Activated naive CD8-positive, alpha-beta T cell treated with anti-CD3 and anti-CD28 coated beads, Interleukin-2, amount 50 U/mL, for 16 hours (primary cell): Measurements from ENCODE around the gene CTNNA3.

Source experiments
- DNase-seq: peaks from one replicate; pipeline ENCODE4 v3.0.0-alpha.2; 2020; ENCODE audit warnings: low read depth, low spot score

Gene CTNNA3

DNA sequence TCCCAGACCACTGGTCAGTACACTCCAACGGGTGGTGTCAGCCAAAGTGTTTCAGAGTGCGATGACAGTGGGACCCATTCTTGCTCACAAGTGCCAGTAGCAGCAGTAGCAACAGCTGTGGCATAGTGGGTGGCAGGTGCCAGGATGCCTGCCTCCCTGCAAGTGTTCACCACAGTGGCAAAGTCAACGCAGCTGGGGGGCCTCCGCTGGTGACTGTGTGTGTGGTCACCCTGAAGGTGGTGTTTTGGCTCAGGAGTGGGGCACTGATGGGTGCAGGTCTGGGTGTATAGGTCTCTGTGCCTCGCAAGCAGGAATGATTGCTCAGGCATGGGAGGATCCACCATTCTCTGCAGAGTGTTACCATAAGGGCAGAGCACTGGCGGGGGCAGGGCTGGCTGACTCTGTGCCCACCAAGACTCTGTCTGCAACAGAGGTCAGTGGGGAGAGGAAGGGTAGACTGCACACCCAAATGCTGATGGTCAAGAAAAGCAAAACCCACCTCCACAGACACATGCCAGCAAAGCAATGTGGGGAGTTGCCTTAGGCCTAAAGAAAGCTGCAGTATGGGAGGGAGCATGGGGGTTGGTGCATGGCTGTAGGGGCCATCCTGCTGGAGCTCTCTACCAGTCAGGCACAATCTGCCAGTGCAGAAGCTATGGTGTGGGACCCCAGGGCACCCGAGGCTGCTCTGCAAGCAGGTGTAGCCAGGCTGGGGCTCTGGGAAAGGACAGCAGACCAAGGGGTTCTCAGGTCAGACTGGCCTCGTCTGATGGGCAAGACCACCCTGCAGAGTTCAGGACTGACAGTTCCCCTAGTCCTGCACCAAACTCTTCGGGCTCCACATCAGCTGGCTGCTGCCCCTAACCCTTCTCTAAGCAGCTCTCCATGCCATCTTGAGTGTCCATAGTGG is 368.1 kb downstream of the CTNNA3 start:
- no peak for DNase-seq

- DNase-seq: no peak
These were observed 376.0 kb downstream of the CTNNA3 start for GRCh38 chr10:67319976-67320375.

DNA sequence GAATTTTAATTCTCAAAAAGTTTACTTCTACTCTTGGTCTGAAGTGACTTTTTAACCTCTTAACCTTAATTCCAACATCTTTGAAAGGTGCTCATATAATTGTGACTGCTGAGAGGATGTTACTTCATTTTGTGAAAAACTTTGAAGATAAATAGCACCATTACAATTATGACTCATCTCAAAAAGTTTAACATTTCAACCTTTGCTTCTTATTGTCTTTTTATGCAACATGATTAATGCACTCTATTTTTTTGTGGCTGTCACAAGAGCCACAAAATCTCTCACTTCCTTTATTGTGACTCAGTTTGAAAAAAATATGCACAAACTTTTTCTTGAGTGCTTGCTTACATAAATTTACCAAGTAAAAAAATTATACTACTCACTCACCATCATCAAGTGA is 387.1 kb downstream of the CTNNA3 start:
- no peak for DNase-seq

DNA sequence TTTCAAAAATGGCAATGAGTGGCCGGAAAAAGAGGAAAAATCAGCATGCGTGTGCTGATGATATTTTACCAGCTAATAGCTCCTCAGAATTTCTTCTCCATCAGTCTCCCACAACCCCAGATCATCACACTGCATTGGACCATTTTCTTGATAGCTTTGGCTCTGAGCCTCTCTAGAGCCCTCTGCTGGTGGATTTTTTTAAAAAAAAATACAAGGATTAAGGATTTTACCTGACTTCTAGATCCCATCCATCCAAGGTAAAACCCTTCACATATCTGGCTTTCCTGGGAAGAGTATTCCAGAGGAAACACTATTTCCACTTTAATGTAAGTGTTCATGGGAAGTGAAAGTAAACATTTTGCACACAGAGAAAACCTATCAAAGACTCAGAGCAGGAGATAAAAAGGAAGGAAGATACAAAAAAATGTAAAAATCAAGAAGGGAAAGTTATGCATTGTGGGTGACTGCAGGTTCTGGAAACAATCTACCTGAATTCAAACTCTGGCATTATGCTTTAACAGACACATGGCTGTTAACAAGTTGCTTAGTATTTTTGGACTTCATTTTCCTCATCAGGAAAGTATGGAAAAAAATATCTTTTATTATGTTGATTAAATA is 389.3 kb downstream of the CTNNA3 start:
- DNase-seq: no peak

- DNase-seq: no peak
These were observed 393.3 kb downstream of the CTNNA3 start for GRCh38 chr10:67302701-67303100.

DNA sequence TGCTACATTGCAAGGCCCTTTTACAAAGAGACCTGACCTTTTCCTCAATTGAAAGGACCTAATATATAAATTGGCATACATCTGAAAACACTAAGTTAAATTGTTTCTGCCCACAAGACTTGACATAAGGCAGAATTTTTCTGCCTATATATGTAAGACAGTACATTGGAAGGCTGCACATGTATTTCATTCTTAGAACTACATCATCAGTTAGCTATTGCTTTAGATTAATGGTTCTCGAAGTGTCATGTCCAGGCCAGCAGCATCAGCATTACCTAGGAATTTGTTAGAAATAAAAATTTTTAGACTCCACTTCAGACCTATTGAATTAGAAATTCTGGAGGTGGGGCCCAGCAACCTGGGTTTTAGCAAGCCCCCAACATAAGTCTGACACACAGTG is 396.2 kb downstream of the CTNNA3 start:
- no peak for DNase-seq

- no peak for DNase-seq
These were observed 398.3 kb downstream of the CTNNA3 start for GRCh38 chr10:67297637-67298181.

GRCh38 chr10:67296926-67297325 is 399.1 kb downstream of the CTNNA3 start:
- DNase-seq: no peak

DNA sequence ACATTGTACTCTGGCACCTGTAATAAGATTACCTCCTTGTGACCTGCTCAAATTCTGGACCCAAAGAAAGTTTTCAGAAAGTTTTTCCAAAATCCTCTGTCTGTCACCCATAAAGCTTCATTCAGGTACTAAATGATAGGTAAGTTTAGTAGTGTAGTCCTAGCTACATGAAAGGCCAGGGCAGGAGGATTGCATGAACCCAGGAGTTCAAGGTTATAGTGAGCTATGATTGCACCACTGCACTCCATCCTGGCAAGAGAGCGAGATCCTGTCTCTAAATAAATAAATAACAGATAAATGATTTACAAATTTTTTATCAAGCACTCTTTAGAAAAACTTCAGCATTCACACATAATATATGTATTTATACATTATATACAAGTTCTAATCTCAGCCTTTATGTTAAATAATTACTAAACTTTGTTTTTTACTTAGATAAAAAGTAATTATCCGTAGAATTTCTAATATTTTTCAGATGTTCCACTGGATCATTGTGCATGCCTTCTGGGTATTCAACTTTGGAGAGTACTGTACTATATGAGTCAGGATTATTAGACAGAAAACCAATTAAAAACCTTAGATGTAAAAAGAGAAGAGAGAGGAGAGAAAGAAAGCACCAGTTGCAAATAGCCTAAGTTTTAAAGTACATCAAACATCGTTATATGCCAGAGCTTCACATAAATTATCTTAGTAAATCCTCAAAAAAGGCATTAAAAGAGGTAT is 407.1 kb downstream of the CTNNA3 start:
- no peak for DNase-seq

DNA sequence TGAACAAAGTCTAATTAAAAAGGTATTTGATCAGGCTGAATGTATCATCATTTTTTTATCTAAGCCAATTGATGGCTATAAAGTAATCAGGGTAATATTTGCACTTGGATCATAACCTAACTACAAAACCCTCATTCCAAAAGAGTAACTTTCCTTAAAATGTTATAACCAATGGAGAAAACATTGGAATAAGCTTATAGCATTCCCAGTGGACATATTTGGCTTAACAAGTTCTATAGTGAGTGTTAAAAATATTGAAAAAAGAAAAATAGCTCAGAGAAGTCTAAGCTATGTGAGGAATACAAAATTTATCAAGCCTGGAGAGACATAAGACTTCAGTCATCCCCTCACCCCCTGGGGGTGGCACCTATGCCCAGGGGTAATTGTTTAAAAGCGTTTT is 411.4 kb downstream of the CTNNA3 start:
- no peak for DNase-seq

GRCh38 chr10:67282871-67283270 is 413.1 kb downstream of the CTNNA3 start:
- no peak for DNase-seq

GRCh38 chr10:67280405-67280804 is 415.6 kb downstream of the CTNNA3 start:
- DNase-seq: no peak

- no peak for DNase-seq
These were observed 418.6 kb downstream of the CTNNA3 start for GRCh38 chr10:67277402-67277801.

DNA sequence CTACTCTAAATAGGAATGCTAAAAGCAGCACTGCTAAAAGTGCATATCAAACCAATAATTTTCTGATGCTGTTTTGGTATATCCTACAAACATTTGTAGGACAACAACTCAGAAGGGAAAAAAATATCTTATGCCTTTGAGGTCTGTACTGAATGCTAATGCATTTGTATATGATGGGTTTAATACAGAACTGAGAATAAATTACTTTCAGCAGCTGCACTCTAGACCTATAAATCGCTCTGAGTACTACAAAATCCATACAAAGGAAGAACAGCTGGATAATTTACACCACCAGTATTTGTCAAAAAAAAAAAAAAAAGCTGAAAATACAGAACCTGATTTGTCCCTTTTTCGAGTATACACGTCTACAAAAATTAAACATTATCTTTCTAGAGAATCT is 426.2 kb downstream of the CTNNA3 start:
- DNase-seq: no peak

- DNase-seq: no peak
These were observed 427.8 kb downstream of the CTNNA3 start for GRCh38 chr10:67268146-67268545.

DNA sequence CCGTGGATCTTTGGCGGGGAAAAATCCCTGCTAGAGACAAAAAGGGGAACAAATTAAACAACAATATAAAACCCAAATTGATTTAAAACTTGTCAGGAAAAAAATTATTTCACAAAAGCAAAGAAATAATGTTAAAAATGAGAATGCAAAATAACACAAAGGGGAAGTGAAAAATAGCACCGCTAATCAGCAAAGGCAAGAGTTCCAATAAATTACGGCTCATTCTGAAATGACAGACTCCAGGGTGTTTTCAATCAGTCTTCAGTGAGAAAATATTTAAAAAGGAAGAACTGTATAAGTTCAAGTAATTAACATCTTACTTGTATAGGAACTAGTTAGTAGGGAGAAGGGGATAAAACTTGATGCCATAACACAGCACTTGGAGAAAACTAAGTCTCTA is 433.3 kb downstream of the CTNNA3 start:
- DNase-seq: no peak

- DNase-seq: no peak
These were observed 434.6 kb downstream of the CTNNA3 start for GRCh38 chr10:67261300-67261797.

GRCh38 chr10:67259319-67259929 is 436.6 kb downstream of the CTNNA3 start:
- no peak for DNase-seq

GRCh38 chr10:67257427-67258144 is 438.4 kb downstream of the CTNNA3 start:
- no peak for DNase-seq

DNA sequence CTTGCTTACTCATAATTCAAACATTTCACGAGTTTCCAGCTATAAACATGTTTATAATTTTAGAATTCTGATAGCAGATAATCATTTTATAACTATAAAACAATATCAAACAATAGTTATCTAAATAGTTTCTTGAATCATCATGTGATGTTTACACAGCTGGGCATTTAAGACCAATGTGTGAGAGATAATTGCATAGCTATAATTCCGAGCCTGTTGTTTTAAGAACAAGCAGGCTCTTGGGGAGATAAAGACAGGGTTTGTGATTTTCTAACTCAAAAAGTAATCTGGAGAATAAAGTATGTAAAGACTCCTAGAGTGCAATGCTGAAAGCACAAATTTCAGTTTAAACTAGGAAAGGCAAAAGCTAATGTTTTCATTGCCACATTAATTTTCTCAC is 439.0 kb downstream of the CTNNA3 start:
- DNase-seq: no peak

DNA sequence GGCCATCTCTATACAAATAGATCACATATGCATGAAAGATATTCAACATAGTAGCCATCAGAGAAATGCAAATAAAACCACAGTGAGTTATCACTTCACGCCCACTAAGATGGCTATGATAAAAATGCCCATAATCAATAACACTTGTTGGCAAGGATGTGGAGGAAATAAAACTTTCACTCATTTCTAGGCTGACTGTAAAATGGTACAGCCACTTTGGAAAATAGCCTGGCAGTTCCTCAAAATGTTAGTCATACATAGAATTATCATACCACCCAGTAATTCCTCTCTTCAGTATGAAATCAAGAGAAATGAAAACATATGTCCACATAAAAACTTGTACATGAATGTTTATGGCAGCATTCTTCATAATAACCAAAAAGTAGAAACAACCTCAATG is 445.3 kb downstream of the CTNNA3 start:
- DNase-seq: no peak
